ENCODE results near the gene SSTR3. TPM values are rescaled to one million over a fixed set of nuclear protein-coding genes. Genes with fewer than 3 reads are reported as not detected.

The SSTR3 gene
- total RNA-seq, 4 donors from 2014 or later: not detected

- no peak for DNase-seq (ENCODE audit: extremely low spot score)
- H3K36me3 ChIP-seq: no peaks in the 10 kb centered on the region
- no peak for TF ChIP-seq POLR2A (IDR thresholded peaks at IDR 0.05; ENCODE audit: low read depth)
- TF ChIP-seq CTCF (IDR thresholded peaks at IDR 0.05): no peak
- no peak for TF ChIP-seq EP300 (IDR thresholded peaks at IDR 0.05)
- TF ChIP-seq POLR2AphosphoS5 (IDR thresholded peaks at IDR 0.05): no peak
Measured at GRCh38 chr22:37155971-37156370, 56.3 kb downstream of the SSTR3 start.

GRCh38 chr22:37154925-37155712, 57.2 kb downstream of the SSTR3 start:
- H3K4me1 ChIP-seq: no peaks in the 10 kb centered on the region
- WGBS: 89% methylated on average over 7 of the region's 7 CpGs
- intact Hi-C loops (cut with DNase I): no loop called here
- no peak for TF ChIP-seq POLR2AphosphoS5 (IDR thresholded peaks at IDR 0.05)
- no peak for TF ChIP-seq POLR2A (IDR thresholded peaks at IDR 0.05; ENCODE audit: low read depth)
- no peak for TF ChIP-seq EP300 (IDR thresholded peaks at IDR 0.05)
- no peak for TF ChIP-seq CTCF (IDR thresholded peaks at IDR 0.05)
- H3K27ac ChIP-seq (replicated peaks in 1 of 4): no peak overlapping the region
- peaks cover 0 to 42% (median 0%) of the 10 kb centered on the region in 4 donors for H3K27me3 ChIP-seq
- H3K4me3 ChIP-seq: no peak overlapping the region
- peaks cover 0 to 6% (median 0%) of the 10 kb centered on the region in 4 donors for H3K9me3 ChIP-seq
- DNase-seq (ENCODE audit: extremely low spot score): no peak
- no peaks in the 10 kb centered on the region for H3K36me3 ChIP-seq

More at GRCh38 chr22:37155971-37156370, 56.3 kb downstream of the SSTR3 start:
- Histone ChIP-seq H3K4me3 (no peak overlapping the region), H3K9me3 (peaks cover 0 to 6% (median 0%) of the 10 kb centered on the region in 4 donors), H3K27ac (replicated peaks in 1 of 4) (no peak overlapping the region), H3K27me3 (peaks cover 0 to 45% (median 0%) of the 10 kb centered on the region in 4 donors), H3K4me1 (no peaks in the 10 kb centered on the region)
- 97% methylated on average over 8 of the region's 8 CpGs for WGBS
- intact Hi-C loops (cut with DNase I): no loop called here

Small RNAs within 50 kb of the gene (small RNA-seq; reads per million reads assigned to genes)
- 0 reads per million in 3 donors for gene Z82188.1

Other genes starting within 250 kb of the SSTR3 start
- 10 to 100 TPM; 27.0 to 44.8 (median 38.6) TPM for gene TST, start 193.0 kb downstream of the SSTR3 start, total RNA-seq
- gene MPST, start 192.7 kb downstream of the SSTR3 start, total RNA-seq: 100 to 1,000 TPM; 124 to 205 (median 169) TPM
- gene KCTD17, start 160.7 kb downstream of the SSTR3 start, total RNA-seq: 10 to 100 TPM; 17.9 to 35.8 (median 28.7) TPM
- not detected for gene TMPRSS6, start 102.8 kb downstream of the SSTR3 start, total RNA-seq
- gene IL2RB, start 62.6 kb downstream of the SSTR3 start, total RNA-seq: 1 to 10 TPM in 2 of 4 donors, under 1 TPM in 2; 0.19 to 2.9 (median 1.5) TPM
- 1 to 10 TPM in 3 of 4 donors, under 1 TPM in 1; 0.83 to 2.9 (median 1.3) TPM for gene C1QTNF6, start 24.2 kb downstream of the SSTR3 start, total RNA-seq
- gene RAC2, start 31.8 kb upstream of the SSTR3 start, total RNA-seq: 10 to 100 TPM in 1 of 4 donors, 1 to 10 TPM in 3; 4.1 to 21.9 (median 7.2) TPM
- gene CYTH4, start 70.0 kb upstream of the SSTR3 start, total RNA-seq: 10 to 100 TPM in 2 of 4 donors, 1 to 10 TPM in 2; 5.1 to 27.3 (median 9.4) TPM
- under 1 TPM in 2 of 4 donors, not detected in 2; 0.17 TPM for gene ELFN2, start 215.0 kb upstream of the SSTR3 start, total RNA-seq